ENCODE data around the gene IL1RAPL1.

- TF ChIP-seq, protein P1, sequence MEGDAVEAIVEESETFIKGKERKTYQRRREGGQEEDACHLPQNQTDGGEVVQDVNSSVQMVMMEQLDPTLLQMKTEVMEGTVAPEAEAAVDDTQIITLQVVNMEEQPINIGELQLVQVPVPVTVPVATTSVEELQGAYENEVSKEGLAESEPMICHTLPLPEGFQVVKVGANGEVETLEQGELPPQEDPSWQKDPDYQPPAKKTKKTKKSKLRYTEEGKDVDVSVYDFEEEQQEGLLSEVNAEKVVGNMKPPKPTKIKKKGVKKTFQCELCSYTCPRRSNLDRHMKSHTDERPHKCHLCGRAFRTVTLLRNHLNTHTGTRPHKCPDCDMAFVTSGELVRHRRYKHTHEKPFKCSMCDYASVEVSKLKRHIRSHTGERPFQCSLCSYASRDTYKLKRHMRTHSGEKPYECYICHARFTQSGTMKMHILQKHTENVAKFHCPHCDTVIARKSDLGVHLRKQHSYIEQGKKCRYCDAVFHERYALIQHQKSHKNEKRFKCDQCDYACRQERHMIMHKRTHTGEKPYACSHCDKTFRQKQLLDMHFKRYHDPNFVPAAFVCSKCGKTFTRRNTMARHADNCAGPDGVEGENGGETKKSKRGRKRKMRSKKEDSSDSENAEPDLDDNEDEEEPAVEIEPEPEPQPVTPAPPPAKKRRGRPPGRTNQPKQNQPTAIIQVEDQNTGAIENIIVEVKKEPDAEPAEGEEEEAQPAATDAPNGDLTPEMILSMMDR (IDR thresholded peaks at IDR 0.05; ENCODE audit: extremely low read depth in 1 of 2, insufficient read depth in 1 of 2, low read depth in 1 of 2, low read length in 2 of 2), result no peak
- TF ChIP-seq GATA2 (IDR thresholded peaks at IDR 0.05; ENCODE audit: insufficient read depth, insufficient read length, low read depth, low read length) (no peak), POLR2AphosphoS5 (IDR thresholded peaks at IDR 0.05; ENCODE audit: insufficient read depth, low read depth, low read length) (no peak), POLR2A (IDR thresholded peaks at IDR 0.05; ENCODE audit: low read depth, low read length) (no peak), EZH2 (IDR thresholded peaks at IDR 0.05; ENCODE audit: borderline replicate concordance, low read depth, low read length, severe bottlenecking) (no peak), JUN (IDR thresholded peaks at IDR 0.05; ENCODE audit: borderline replicate concordance, insufficient read depth, insufficient read length, low read depth) (no peak)
- TF ChIP-seq, protein P2, sequence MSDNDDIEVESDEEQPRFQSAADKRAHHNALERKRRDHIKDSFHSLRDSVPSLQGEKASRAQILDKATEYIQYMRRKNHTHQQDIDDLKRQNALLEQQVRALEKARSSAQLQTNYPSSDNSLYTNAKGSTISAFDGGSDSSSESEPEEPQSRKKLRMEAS (IDR thresholded peaks at IDR 0.05; ENCODE audit: insufficient read depth, insufficient read length), result no peak
Observed at GRCh38 chrX:29890004-29890403, 1302.8 kb downstream of the IL1RAPL1 start.

Data from endothelial cell of umbilical vein (primary cell).